ENCODE results near the gene IGFBP4. TPM values are rescaled to one million over a fixed set of nuclear protein-coding genes. Genes with fewer than 3 reads are reported as not detected.

IGFBP4 gene
- total RNA-seq, 1 donor from 2014 or later, result 76.2 TPM

GRCh38 chr17:40503154-40503553 is 59.9 kb downstream of the IGFBP4 start:
- H3K9me3 ChIP-seq (ENCODE audit: control insufficient read depth in 3 of 3, low read length in 3 of 3), result no peaks in the 10 kb centered on the region
- H3K4me1 ChIP-seq (ENCODE audit: control insufficient read depth in 3 of 3, insufficient read depth in 3 of 3, low read length in 3 of 3), result peaks cover 10 to 16% (median 15%) of the 10 kb centered on the region in 3 donors
- H3K27me3 ChIP-seq (ENCODE audit: control insufficient read depth in 3 of 3, insufficient read depth in 3 of 3, low read length in 3 of 3), result no peaks in the 10 kb centered on the region
- no peaks in the 10 kb centered on the region for H3K36me3 ChIP-seq (ENCODE audit: control insufficient read depth in 3 of 3, insufficient read depth in 3 of 3, low read length in 3 of 3)
- no peak overlapping the region for H3K27ac ChIP-seq (ENCODE audit: low read depth, low read length)
- no peak overlapping the region for H3K9ac ChIP-seq (ENCODE audit: low read depth in 1 of 3, low read length in 3 of 3)
- no peak overlapping the region for H3K4me3 ChIP-seq (ENCODE audit: low read length in 3 of 3)

GRCh38 chr17:40506786-40507185 is 63.5 kb downstream of the IGFBP4 start:
- Histone ChIP-seq H3K36me3 (ENCODE audit: control insufficient read depth in 3 of 3, insufficient read depth in 3 of 3, low read length in 3 of 3) (no peaks in the 10 kb centered on the region), H3K4me1 (ENCODE audit: control insufficient read depth in 3 of 3, insufficient read depth in 3 of 3, low read length in 3 of 3) (peaks cover 18 to 22% (median 22%) of the 10 kb centered on the region in 3 donors), H3K27me3 (ENCODE audit: control insufficient read depth in 3 of 3, insufficient read depth in 3 of 3, low read length in 3 of 3) (no peaks in the 10 kb centered on the region), H3K27ac (ENCODE audit: low read depth, low read length) (no peak overlapping the region), H3K9me3 (ENCODE audit: control insufficient read depth in 3 of 3, low read length in 3 of 3) (no peaks in the 10 kb centered on the region), H3K9ac (ENCODE audit: low read depth in 1 of 3, low read length in 3 of 3) (no peak overlapping the region), H3K4me3 (ENCODE audit: low read length in 3 of 3) (no peak overlapping the region)

Other genes starting within 250 kb of the IGFBP4 start
- 5.7 TPM for gene WIPF2, start 224.1 kb upstream of the IGFBP4 start, total RNA-seq
- gene CDC6, start 155.6 kb upstream of the IGFBP4 start, total RNA-seq, result 4.2 TPM
- 17.2 TPM for gene RARA, start 134.3 kb upstream of the IGFBP4 start, total RNA-seq
- gene GJD3, start 78.7 kb upstream of the IGFBP4 start, total RNA-seq, result 0.52 TPM
- 21.4 TPM for gene TOP2A, start 25.6 kb upstream of the IGFBP4 start, total RNA-seq
- not detected for gene TNS4, start 58.2 kb downstream of the IGFBP4 start, total RNA-seq
- 1.0 TPM for gene CCR7, start 122.0 kb downstream of the IGFBP4 start, total RNA-seq
- gene SMARCE1, start 204.4 kb downstream of the IGFBP4 start, total RNA-seq, result 66.3 TPM
- 0.52 TPM for gene KRT222, start 221.7 kb downstream of the IGFBP4 start, total RNA-seq

All from skeletal muscle tissue (tissue), 4 donors.